AG04449 (cell line): ENCODE results near the gene PWWP2A.

Source experiments
- CTCF ChIA-PET: fragments of 350-600 bp; formaldehyde crosslinking; extraction: SDS; loops from one replicate; lab custom pipeline; 2021; ENCODE audit warnings: antibody characterized with exemption; lab: Yijun Ruan, JAX
- POLR2A ChIA-PET: fragments of 400-600, 350-600 bp; formaldehyde crosslinking; extraction: SDS; loops from one replicate; lab custom pipeline; 2020; ENCODE audit warnings: antibody characterized with exemption, inconsistent platforms; lab: Yijun Ruan, JAX
- DNase-seq: peaks from one replicate; pipeline ENCODE4 v3.0.0-alpha.2; 2010; ENCODE audit warnings: low read depth, low spot score
- H3K4me3 ChIP-seq: 2 replicates; pipeline ENCODE4 v1.5.1; 2011; ENCODE audit warnings: low read depth, mild to moderate bottlenecking, control low read depth, low read length
- TF ChIP-seq, protein P1 (sequence below): IDR thresholded peaks from one replicate; pipeline ENCODE4 v1.5.1; 2011; ENCODE audit warnings: mild to moderate bottlenecking, moderate library complexity, low read length, control low read depth, inconsistent platforms; ENCODE audit not compliant: insufficient read depth; ENCODE audit errors: missing control alignments

The PWWP2A gene

DNA sequence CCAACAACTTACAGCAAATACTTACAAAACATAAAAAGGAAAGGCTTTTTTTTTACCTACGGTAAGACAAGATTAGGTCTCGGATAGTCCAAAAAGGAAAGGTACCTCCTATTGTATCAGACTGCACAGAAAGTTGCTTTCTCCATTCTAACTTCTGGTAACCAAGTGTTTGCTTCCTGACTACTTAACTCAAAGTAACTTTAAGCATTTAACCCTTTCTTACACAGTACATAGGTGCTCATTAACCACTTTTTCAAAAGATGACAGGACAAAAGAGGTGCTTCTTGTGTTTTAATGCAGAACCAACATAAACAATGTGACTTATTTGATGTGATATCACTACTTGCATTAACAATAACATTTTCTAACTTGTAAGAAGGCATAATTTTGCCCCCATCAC lies 23.1 kb downstream of the PWWP2A start:
- POLR2A ChIA-PET, result no interaction called here
- H3K4me3 ChIP-seq, result no peak overlapping the region
- DNase-seq, result no peak
- CTCF ChIA-PET, result no interaction called here
- TF ChIP-seq, protein P1, sequence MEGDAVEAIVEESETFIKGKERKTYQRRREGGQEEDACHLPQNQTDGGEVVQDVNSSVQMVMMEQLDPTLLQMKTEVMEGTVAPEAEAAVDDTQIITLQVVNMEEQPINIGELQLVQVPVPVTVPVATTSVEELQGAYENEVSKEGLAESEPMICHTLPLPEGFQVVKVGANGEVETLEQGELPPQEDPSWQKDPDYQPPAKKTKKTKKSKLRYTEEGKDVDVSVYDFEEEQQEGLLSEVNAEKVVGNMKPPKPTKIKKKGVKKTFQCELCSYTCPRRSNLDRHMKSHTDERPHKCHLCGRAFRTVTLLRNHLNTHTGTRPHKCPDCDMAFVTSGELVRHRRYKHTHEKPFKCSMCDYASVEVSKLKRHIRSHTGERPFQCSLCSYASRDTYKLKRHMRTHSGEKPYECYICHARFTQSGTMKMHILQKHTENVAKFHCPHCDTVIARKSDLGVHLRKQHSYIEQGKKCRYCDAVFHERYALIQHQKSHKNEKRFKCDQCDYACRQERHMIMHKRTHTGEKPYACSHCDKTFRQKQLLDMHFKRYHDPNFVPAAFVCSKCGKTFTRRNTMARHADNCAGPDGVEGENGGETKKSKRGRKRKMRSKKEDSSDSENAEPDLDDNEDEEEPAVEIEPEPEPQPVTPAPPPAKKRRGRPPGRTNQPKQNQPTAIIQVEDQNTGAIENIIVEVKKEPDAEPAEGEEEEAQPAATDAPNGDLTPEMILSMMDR, result no peak

DNA sequence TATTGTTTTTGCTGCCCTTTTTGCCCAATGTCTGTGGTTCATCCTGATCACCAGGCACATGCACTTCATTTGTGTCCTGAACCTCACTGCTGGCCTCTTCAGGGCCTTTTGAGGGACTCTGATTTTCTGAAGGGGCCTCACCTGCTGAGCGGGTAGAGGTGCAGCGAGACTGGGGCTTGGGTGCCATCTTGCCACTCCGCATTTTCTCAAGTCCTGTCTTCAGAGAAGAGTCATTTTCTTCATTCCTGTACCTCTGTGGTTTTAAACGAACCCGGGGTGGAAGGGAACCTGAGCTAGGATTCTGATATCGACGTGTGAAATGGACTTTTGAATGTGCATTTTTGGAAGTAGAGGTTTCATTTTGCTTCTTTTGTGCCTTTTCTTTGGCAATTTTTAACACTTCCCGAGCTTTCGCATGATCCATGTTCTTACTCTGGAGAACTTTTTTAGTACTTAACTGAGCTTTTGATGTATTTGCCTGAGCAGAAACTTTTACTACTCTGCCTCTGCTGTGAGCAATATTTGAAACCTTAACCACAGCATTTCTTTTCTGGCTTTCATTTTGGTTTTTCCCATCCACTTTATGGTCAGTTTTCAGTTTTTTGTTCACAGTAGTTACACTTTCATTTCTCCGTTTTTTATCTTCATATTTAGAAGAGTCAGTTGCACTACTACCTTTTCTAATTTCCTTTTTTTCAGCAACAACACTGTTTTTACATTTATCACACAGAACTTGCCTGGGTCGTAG lies 26.1 kb downstream of the PWWP2A start:
- CTCF ChIA-PET, result interaction anchor here (0.7 to 1.9 kb wide), 3 partner anchors 12 to 71 kb away, joined by 3 to 4 read pairs (median 3); no protein-coding TSS in a partner anchor
- POLR2A ChIA-PET, result interaction anchor here (0.6 kb wide), 1 partner anchor 47 kb away, joined by 3 read pairs; no protein-coding TSS in a partner anchor
- no peak for DNase-seq
- no peak overlapping the region for H3K4me3 ChIP-seq
- TF ChIP-seq, protein P1, result no peak

DNA sequence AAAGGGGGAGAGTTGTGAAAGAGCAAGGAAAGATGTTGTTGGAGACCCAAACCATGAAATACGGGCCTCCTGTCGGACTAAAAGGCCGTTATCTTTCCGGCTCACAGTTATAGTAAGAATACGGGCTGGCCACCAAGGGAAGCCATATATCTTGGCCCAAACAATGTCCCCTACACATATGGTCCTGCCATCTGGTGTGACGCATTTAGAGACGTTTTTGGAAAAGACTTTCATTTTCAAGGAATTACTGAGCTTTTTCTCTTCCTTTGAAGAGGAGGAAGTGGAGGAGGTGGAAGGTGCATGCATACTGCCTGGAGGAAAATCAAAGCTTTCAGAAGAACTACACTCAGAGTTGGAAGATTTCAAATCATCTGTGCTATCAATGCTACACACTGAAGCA lies 26.7 kb downstream of the PWWP2A start:
- POLR2A ChIA-PET, result no interaction called here

DNA sequence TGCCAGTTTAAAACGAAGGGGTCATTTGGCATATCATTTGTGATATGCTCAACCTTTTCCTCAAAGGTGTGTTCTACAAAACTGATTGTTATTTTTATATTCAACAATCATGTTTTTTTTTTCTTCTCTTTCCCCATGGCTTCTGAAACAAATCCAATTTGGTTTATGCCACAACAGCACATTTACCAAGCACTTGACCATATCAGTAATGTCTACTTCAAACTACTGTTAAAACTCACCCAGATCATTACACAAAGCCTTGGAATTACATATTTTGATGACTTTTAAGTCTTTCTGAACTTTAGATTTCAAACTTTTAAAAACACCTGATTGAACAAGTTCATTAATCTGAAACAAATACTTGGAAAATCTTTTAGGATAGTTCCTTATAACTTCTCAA lies 29.2 kb downstream of the PWWP2A start:
- ChIA-PET POLR2A (no interaction called here), CTCF (interaction anchor here (0.6 to 1.2 kb wide), 3 partner anchors 9 to 20 kb away, joined by 3 to 5 read pairs (median 3); no protein-coding TSS in a partner anchor)
- DNase-seq, result no peak
- TF ChIP-seq, protein P1, result no peak
- no peak overlapping the region for H3K4me3 ChIP-seq

More for the DNA sequence above, 26.7 kb downstream of the PWWP2A start:
- CTCF ChIA-PET, result interaction anchor here (1.0 to 1.9 kb wide), 2 partner anchors 11 to 70 kb away, joined by 3 to 4 read pairs; no protein-coding TSS in a partner anchor
- TF ChIP-seq, protein P1, result no peak
- DNase-seq, result no peak
- H3K4me3 ChIP-seq, result no peak overlapping the region

DNA sequence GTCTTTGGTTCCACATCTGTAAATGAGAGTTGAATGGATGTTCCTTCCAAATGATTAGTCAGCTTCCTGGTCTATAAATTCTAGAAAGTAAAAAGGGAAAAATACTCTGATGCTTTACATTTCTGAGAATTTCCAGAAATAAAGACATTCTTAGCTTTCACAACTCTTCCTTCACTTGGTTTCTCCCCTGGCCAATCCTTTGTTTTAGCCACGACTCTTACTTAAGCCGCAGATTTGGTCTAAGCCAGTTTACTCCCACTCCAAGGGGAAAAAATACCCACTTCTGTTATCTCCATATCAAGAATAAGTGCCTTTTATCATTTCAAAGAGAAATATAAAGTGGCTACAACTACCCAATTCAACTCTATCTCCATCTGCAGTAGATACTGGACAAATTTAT lies 29.7 kb downstream of the PWWP2A start:
- TF ChIP-seq, protein P1, result no peak
- CTCF ChIA-PET, result interaction anchor here (0.6 kb wide), 1 partner anchor 8 kb away, joined by 3 read pairs; no protein-coding TSS in a partner anchor
- DNase-seq, result no peak
- POLR2A ChIA-PET, result no interaction called here
- no peak overlapping the region for H3K4me3 ChIP-seq

DNA sequence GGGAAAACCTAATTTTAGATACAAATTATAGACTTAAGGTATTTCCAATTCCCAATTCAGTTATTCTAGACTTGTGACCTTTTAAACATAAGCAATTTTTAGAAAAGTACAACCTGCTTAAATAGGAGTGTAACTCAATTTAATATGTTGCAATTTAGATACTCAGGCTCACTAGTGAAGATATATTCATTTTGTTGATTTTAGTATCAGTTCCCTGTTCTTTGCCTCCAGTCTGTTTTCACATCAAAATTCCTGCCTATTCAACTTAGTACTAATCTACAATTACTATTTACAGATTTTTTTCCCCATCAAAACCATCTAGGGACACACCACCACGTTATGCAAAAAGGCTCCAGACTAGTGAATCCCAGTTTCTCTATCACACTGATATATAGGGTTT lies 30.4 kb downstream of the PWWP2A start:
- DNase-seq, result no peak
- TF ChIP-seq, protein P1, result no peak
- H3K4me3 ChIP-seq, result no peak overlapping the region
- ChIA-PET CTCF (no interaction called here), POLR2A (no interaction called here)
